ENCODE data around the gene ENC1. TPM values are rescaled to one million over a fixed set of nuclear protein-coding genes. Genes with fewer than 3 reads are reported as not detected.

ENC1 gene
- total and polyA plus RNA-seq, 2 donors: 11.2 to 75.4 TPM

- H3K27ac ChIP-seq (ENCODE audit: low read depth): no peak overlapping the region
- H3K36me3 ChIP-seq (ENCODE audit: insufficient read depth): no peaks in the 10 kb centered on the region
- no peak for DNase-seq (ENCODE audit: extremely low spot score)
- 48% methylated on average over 2 of the region's 2 CpGs for WGBS
- no peaks in the 10 kb centered on the region for H3K4me1 ChIP-seq (ENCODE audit: insufficient read depth)
- no peak overlapping the region for H3K4me3 ChIP-seq (ENCODE audit: low read depth, low read length)
These were observed 41.8 kb downstream of the ENC1 start for GRCh38 chr5:74598731-74599130.

GRCh38 chr5:74596927-74597326 lies 43.6 kb downstream of the ENC1 start:
- Histone ChIP-seq H3K27ac (ENCODE audit: low read depth) (no peak overlapping the region), H3K4me3 (ENCODE audit: low read depth, low read length) (no peak overlapping the region), H3K4me1 (ENCODE audit: insufficient read depth) (no peaks in the 10 kb centered on the region), H3K36me3 (ENCODE audit: insufficient read depth) (no peaks in the 10 kb centered on the region)
- WGBS: 80% methylated on average over 6 of the region's 6 CpGs
- no peak for DNase-seq (ENCODE audit: extremely low spot score)

GRCh38 chr5:74595143-74595925 lies 45.2 kb downstream of the ENC1 start:
- DNase-seq (ENCODE audit: extremely low spot score): no peak
- Histone ChIP-seq H3K27ac (ENCODE audit: low read depth) (no peak overlapping the region), H3K4me1 (ENCODE audit: insufficient read depth) (no peaks in the 10 kb centered on the region), H3K4me3 (ENCODE audit: low read depth, low read length) (no peak overlapping the region), H3K36me3 (ENCODE audit: insufficient read depth) (no peaks in the 10 kb centered on the region)
- 68% methylated on average over 4 of the region's 4 CpGs for WGBS

GRCh38 chr5:74594137-74595040 lies 46.1 kb downstream of the ENC1 start:
- WGBS: 77% methylated on average over 6 of the region's 6 CpGs
- DNase-seq (ENCODE audit: extremely low spot score): no peak
- no peak overlapping the region for H3K27ac ChIP-seq (ENCODE audit: low read depth)
- no peak overlapping the region for H3K4me3 ChIP-seq (ENCODE audit: low read depth, low read length)
- no peaks in the 10 kb centered on the region for H3K36me3 ChIP-seq (ENCODE audit: insufficient read depth)
- H3K4me1 ChIP-seq (ENCODE audit: insufficient read depth): no peaks in the 10 kb centered on the region

GRCh38 chr5:74589204-74590056 lies 51.1 kb downstream of the ENC1 start:
- Histone ChIP-seq H3K4me3 (ENCODE audit: low read depth, low read length) (no peak overlapping the region), H3K4me1 (ENCODE audit: insufficient read depth) (no peaks in the 10 kb centered on the region), H3K27ac (ENCODE audit: low read depth) (no peak overlapping the region), H3K36me3 (ENCODE audit: insufficient read depth) (no peaks in the 10 kb centered on the region)
- DNase-seq (ENCODE audit: extremely low spot score): no peak
- 86% methylated on average over 6 of the region's 6 CpGs for WGBS

- WGBS: 88% methylated on average over 3 of the region's 3 CpGs
- no peaks in the 10 kb centered on the region for H3K36me3 ChIP-seq (ENCODE audit: insufficient read depth)
- DNase-seq (ENCODE audit: extremely low spot score): no peak
- no peaks in the 10 kb centered on the region for H3K4me1 ChIP-seq (ENCODE audit: insufficient read depth)
- H3K27ac ChIP-seq (ENCODE audit: low read depth): no peak overlapping the region
- H3K4me3 ChIP-seq (ENCODE audit: low read depth, low read length): no peak overlapping the region
These were observed 52.1 kb downstream of the ENC1 start for GRCh38 chr5:74588415-74588814.

GRCh38 chr5:74587890-74588289 lies 52.6 kb downstream of the ENC1 start:
- no peak for DNase-seq (ENCODE audit: extremely low spot score)
- WGBS: 61% methylated on average over 2 of the region's 2 CpGs
- H3K27ac ChIP-seq (ENCODE audit: low read depth): no peak overlapping the region
- no peaks in the 10 kb centered on the region for H3K36me3 ChIP-seq (ENCODE audit: insufficient read depth)
- H3K4me3 ChIP-seq (ENCODE audit: low read depth, low read length): no peak overlapping the region
- H3K4me1 ChIP-seq (ENCODE audit: insufficient read depth): no peaks in the 10 kb centered on the region

- no peaks in the 10 kb centered on the region for H3K4me1 ChIP-seq (ENCODE audit: insufficient read depth)
- no peak overlapping the region for H3K27ac ChIP-seq (ENCODE audit: low read depth)
- H3K36me3 ChIP-seq (ENCODE audit: insufficient read depth): no peaks in the 10 kb centered on the region
- no peak for DNase-seq (ENCODE audit: extremely low spot score)
- H3K4me3 ChIP-seq (ENCODE audit: low read depth, low read length): no peak overlapping the region
- 81% methylated on average over 4 of the region's 4 CpGs for WGBS
These were observed 53.2 kb downstream of the ENC1 start for GRCh38 chr5:74587300-74587699.

GRCh38 chr5:74586856-74587255 lies 53.7 kb downstream of the ENC1 start:
- Histone ChIP-seq H3K36me3 (ENCODE audit: insufficient read depth) (no peaks in the 10 kb centered on the region), H3K4me1 (ENCODE audit: insufficient read depth) (no peaks in the 10 kb centered on the region)
- 86% methylated on average over 1 of the region's 1 CpG for WGBS

GRCh38 chr5:74582853-74583252 lies 57.7 kb downstream of the ENC1 start:
- 93% methylated on average over 4 of the region's 4 CpGs for WGBS
- H3K36me3 ChIP-seq (ENCODE audit: insufficient read depth): no peaks in the 10 kb centered on the region
- DNase-seq (ENCODE audit: extremely low spot score): no peak
- no peak overlapping the region for H3K27ac ChIP-seq (ENCODE audit: low read depth)
- H3K4me1 ChIP-seq (ENCODE audit: insufficient read depth): no peaks in the 10 kb centered on the region
- no peak overlapping the region for H3K4me3 ChIP-seq (ENCODE audit: low read depth, low read length)

More at GRCh38 chr5:74586856-74587255, 53.7 kb downstream of the ENC1 start:
- H3K4me3 ChIP-seq (ENCODE audit: low read depth, low read length): no peak overlapping the region
- no peak overlapping the region for H3K27ac ChIP-seq (ENCODE audit: low read depth)
- DNase-seq (ENCODE audit: extremely low spot score): no peak

- Histone ChIP-seq H3K27ac (ENCODE audit: low read depth) (no peak overlapping the region), H3K36me3 (ENCODE audit: insufficient read depth) (no peaks in the 10 kb centered on the region), H3K4me3 (ENCODE audit: low read depth, low read length) (no peak overlapping the region), H3K4me1 (ENCODE audit: insufficient read depth) (peaks cover 2% of the 10 kb centered on the region)
- DNase-seq (ENCODE audit: extremely low spot score): no peak
- WGBS: 94% methylated on average over 4 of the region's 4 CpGs
These were observed 58.6 kb downstream of the ENC1 start for GRCh38 chr5:74581988-74582365.

- Histone ChIP-seq H3K4me1 (ENCODE audit: insufficient read depth) (peaks cover 2% of the 10 kb centered on the region), H3K27ac (ENCODE audit: low read depth) (no peak overlapping the region), H3K36me3 (ENCODE audit: insufficient read depth) (no peaks in the 10 kb centered on the region), H3K4me3 (ENCODE audit: low read depth, low read length) (no peak overlapping the region)
- WGBS: 88% methylated on average over 3 of the region's 3 CpGs
- no peak for DNase-seq (ENCODE audit: extremely low spot score)
These were observed 59.8 kb downstream of the ENC1 start for GRCh38 chr5:74580729-74581109.

GRCh38 chr5:74579215-74579614 lies 61.3 kb downstream of the ENC1 start:
- Histone ChIP-seq H3K4me3 (ENCODE audit: low read depth, low read length) (no peak overlapping the region), H3K27ac (ENCODE audit: low read depth) (no peak overlapping the region), H3K4me1 (ENCODE audit: insufficient read depth) (peaks cover 2% of the 10 kb centered on the region), H3K36me3 (ENCODE audit: insufficient read depth) (no peaks in the 10 kb centered on the region)
- DNase-seq (ENCODE audit: extremely low spot score): no peak
- 89% methylated on average over 9 of the region's 9 CpGs for WGBS

All from urinary bladder (tissue), 4 donors.